ENCODE results near the gene LRRD1. TPM values are rescaled to one million over a fixed set of nuclear protein-coding genes. Genes with fewer than 3 reads are reported as not detected.

LRRD1 gene
- total and polyA plus RNA-seq, 2 of the 8 experiments (the other 6 are each of a cell fraction or from before 2014, with no cell fraction given), result not detected

DNA sequence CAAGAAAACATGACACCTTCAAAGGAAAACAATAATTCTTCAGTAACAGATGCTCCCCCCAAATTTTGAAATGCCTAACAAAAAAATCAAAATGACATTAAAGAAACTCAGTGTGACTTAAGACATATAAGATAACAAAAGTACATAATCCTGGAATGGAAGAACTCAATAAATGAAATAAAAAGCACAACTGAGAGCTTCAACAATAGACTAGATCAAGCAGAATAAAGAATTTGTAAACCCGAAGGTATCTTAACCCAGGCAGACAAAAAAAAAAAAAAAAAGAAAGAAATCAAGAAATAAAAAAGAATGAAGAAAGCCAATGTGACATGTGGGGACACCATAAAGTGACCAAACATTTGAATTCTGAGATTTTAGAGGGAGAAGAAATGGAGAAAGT, 27.7 kb upstream of the LRRD1 start:
- Histone ChIP-seq H2AK5ac (ENCODE audit: low read depth, low read length) (no peak overlapping the region), H2BK5ac (ENCODE audit: low read depth, low read length) (no peak overlapping the region), H3K4ac (replicated peaks; ENCODE audit: insufficient read length, low read depth, low read length) (no peak overlapping the region), H3K4me1 (replicated peaks in 1 of 4; ENCODE audit: control insufficient read depth in 3 of 4, insufficient read depth in 4 of 4, low read length in 3 of 4) (no peaks in the 10 kb centered on the region), H2BK120ac (replicated peaks; ENCODE audit: low read depth, low read length) (no peak overlapping the region), H3K56ac (replicated peaks; ENCODE audit: insufficient read length, low read depth, low read length) (no peak overlapping the region), H3K14ac (ENCODE audit: insufficient read length) (no peak overlapping the region), H3K4me2 (ENCODE audit: insufficient read depth in 1 of 2, low read depth in 2 of 2, low read length in 2 of 2) (no peak overlapping the region), H3K27me3 (replicated peaks in 1 of 4; ENCODE audit: control insufficient read depth in 3 of 4, extremely low read depth in 1 of 4, insufficient read depth in 3 of 4, low read length in 3 of 4) (no peaks in the 10 kb centered on the region), H3K9me3 (ENCODE audit: insufficient read depth in 2 of 2, low read depth in 1 of 2, low read length in 1 of 2) (no peaks in the 10 kb centered on the region), H4K8ac (ENCODE audit: extremely low read depth, insufficient read depth, low read length) (no peak overlapping the region), H3K9ac (replicated peaks in 1 of 4; ENCODE audit: extremely low read depth in 1 of 4, low read depth in 3 of 4, low read length in 3 of 4) (no peak overlapping the region), H2AFZ (ENCODE audit: low read length) (no peak overlapping the region), H4K5ac (ENCODE audit: insufficient read length, low read depth, low read length) (no peak overlapping the region), H3K79me1 (ENCODE audit: low read depth, low read length) (no peaks in the 10 kb centered on the region), H3K4me3 (ENCODE audit: extremely low read depth in 1 of 4, insufficient read depth in 2 of 4, low read depth in 3 of 4, low read length in 4 of 4) (no peak overlapping the region), H2BK20ac (ENCODE audit: low read length) (no peak overlapping the region), H4K91ac (replicated peaks; ENCODE audit: insufficient read length, low read length) (no peak overlapping the region), H3K27ac (ENCODE audit: low read depth, low read length) (no peak overlapping the region), H3K18ac (ENCODE audit: extremely low read depth, low read length) (no peak overlapping the region), H4K20me1 (replicated peaks in 1 of 2; ENCODE audit: control insufficient read depth in 1 of 2, insufficient read depth in 2 of 2, low read length in 2 of 2) (no peaks in the 10 kb centered on the region), H3K23me2 (ENCODE audit: low read depth, low read length) (no peaks in the 10 kb centered on the region), H2BK15ac (ENCODE audit: low read length) (no peak overlapping the region), H3K79me2 (ENCODE audit: control insufficient read depth in 1 of 2, insufficient read depth in 2 of 2, low read length in 2 of 2) (no peaks in the 10 kb centered on the region), H3K23ac (ENCODE audit: insufficient read length) (no peak overlapping the region), H3K36me3 (ENCODE audit: control insufficient read depth in 2 of 4, insufficient read depth in 4 of 4, low read length in 3 of 4) (peaks cover 2 to 19% (median 7%) of the 10 kb centered on the region in 4 experiments; a peak in 6 of 8 replicates), H2BK12ac (ENCODE audit: low read depth, low read length) (no peak overlapping the region)
- DNase-seq (ENCODE audit: low read depth in 1 of 2, low spot score in 2 of 2) (no peak), FAIRE-seq (no peak)
- ChIA-PET CTCF (ENCODE audit: partially characterized antibody) (interaction anchor here (0.6 to 1.6 kb wide), 4 partner anchors 10 to 254 kb away, joined by 3 to 6 read pairs (median 4); no protein-coding TSS in a partner anchor), POLR2A (ENCODE audit: partially characterized antibody) (interaction anchor here (1.2 kb wide), 1 partner anchor 18 kb away, joined by 3 read pairs; no protein-coding TSS in a partner anchor)
- TF ChIP-seq, protein P1, sequence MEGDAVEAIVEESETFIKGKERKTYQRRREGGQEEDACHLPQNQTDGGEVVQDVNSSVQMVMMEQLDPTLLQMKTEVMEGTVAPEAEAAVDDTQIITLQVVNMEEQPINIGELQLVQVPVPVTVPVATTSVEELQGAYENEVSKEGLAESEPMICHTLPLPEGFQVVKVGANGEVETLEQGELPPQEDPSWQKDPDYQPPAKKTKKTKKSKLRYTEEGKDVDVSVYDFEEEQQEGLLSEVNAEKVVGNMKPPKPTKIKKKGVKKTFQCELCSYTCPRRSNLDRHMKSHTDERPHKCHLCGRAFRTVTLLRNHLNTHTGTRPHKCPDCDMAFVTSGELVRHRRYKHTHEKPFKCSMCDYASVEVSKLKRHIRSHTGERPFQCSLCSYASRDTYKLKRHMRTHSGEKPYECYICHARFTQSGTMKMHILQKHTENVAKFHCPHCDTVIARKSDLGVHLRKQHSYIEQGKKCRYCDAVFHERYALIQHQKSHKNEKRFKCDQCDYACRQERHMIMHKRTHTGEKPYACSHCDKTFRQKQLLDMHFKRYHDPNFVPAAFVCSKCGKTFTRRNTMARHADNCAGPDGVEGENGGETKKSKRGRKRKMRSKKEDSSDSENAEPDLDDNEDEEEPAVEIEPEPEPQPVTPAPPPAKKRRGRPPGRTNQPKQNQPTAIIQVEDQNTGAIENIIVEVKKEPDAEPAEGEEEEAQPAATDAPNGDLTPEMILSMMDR (IDR thresholded peaks at IDR 0.05; ENCODE audit: control extremely low read depth in 1 of 3, insufficient read depth in 1 of 3, low read depth in 1 of 3, low read length in 3 of 3), result no peak
- no peak for TF ChIP-seq CBX8 (IDR thresholded peaks at IDR 0.05; ENCODE audit: borderline replicate concordance, low read depth, low read length)
- no peak for TF ChIP-seq BACH1 (IDR thresholded peaks at IDR 0.05; ENCODE audit: low read length)
- 100% methylated on average over 1 of the region's 1 CpG; no CpG with 5 or more reads in 1 of the 2 experiments for WGBS, 2 experiments (ENCODE audit: extremely low coverage in 1 of 2, insufficient coverage in 1 of 2, insufficient read length in 1 of 2, insufficient replicate concordance in 2 of 2, low coverage in 1 of 2, low lambda C conversion rate in 2 of 2, missing lambda C conversion rate in 1 of 2)
